ENCODE data around the gene MEF2A.

Gene MEF2A

DNA sequence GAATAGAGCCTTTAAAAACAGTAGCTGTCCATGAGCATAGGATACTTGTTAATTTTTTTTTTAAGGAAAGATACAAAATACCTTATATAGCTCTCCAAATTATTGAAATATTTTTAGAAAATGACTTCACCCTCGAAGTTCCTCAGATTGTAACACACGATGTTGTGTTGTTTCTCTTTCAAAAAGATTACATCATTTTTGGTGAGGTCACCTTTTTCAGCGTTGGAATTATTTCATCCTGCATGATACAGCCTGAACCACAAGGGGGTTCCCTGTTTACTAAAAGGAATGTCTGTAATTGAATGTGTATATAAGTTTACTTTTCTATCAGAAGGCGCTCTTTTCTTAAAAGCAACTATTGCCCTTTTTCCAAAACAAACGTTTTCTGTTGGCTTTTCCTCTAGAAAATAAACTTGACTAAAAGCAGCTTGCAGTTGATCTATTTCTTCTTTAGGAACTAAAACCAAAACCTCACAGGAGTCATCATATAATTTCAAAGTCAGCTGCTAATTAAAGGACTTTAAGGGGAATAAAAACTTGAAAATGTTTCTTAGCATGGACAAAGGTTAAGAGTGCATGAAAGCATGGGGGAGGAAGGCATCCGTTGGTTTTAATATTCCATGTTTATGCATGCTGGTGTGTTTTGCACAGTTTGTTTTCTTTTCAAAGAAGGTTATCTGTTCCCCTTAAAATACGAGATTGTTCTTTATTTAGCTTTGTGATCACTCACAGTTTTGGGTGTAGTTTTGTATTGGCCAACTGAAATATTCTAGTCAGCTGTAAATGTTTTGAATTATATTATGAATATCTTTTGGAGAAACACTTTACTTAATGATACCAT lies 138.0 kb downstream of the MEF2A start (continued):
- peak; percentile 92 for TF ChIP-seq ZNF629 (tag by site-specific recombination; IDR thresholded peaks at IDR 0.05)
- TF ChIP-seq ZNF660 (tag by site-specific recombination; IDR thresholded peaks at IDR 0.05) = peak; percentile 91; the same call in 1 of the 2 replicates
- TF ChIP-seq ZNF10 (tag by site-specific recombination; IDR thresholded peaks at IDR 0.05) = peak; percentile 14; the same call in 1 of the 2 replicates
- TF ChIP-seq, protein P1, sequence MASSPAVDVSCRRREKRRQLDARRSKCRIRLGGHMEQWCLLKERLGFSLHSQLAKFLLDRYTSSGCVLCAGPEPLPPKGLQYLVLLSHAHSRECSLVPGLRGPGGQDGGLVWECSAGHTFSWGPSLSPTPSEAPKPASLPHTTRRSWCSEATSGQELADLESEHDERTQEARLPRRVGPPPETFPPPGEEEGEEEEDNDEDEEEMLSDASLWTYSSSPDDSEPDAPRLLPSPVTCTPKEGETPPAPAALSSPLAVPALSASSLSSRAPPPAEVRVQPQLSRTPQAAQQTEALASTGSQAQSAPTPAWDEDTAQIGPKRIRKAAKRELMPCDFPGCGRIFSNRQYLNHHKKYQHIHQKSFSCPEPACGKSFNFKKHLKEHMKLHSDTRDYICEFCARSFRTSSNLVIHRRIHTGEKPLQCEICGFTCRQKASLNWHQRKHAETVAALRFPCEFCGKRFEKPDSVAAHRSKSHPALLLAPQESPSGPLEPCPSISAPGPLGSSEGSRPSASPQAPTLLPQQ (tag by site-specific recombination; IDR thresholded peaks at IDR 0.05) = peak; percentile 47; the same call in 1 of the 2 replicates
- no peak for TF ChIP-seq GFI1B (tag by site-specific recombination; IDR thresholded peaks at IDR 0.05)
- TF ChIP-seq KLF1 (tag by site-specific recombination; IDR thresholded peaks at IDR 0.05) = no peak
- TF ChIP-seq ZNF24 (tag by site-specific recombination; IDR thresholded peaks at IDR 0.05) = peak; percentile 59
- TF ChIP-seq, protein P2, sequence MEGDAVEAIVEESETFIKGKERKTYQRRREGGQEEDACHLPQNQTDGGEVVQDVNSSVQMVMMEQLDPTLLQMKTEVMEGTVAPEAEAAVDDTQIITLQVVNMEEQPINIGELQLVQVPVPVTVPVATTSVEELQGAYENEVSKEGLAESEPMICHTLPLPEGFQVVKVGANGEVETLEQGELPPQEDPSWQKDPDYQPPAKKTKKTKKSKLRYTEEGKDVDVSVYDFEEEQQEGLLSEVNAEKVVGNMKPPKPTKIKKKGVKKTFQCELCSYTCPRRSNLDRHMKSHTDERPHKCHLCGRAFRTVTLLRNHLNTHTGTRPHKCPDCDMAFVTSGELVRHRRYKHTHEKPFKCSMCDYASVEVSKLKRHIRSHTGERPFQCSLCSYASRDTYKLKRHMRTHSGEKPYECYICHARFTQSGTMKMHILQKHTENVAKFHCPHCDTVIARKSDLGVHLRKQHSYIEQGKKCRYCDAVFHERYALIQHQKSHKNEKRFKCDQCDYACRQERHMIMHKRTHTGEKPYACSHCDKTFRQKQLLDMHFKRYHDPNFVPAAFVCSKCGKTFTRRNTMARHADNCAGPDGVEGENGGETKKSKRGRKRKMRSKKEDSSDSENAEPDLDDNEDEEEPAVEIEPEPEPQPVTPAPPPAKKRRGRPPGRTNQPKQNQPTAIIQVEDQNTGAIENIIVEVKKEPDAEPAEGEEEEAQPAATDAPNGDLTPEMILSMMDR (tag by site-specific recombination; IDR thresholded peaks at IDR 0.05) = peak; percentile 47
- TF ChIP-seq ZNF239 (tag by site-specific recombination; IDR thresholded peaks at IDR 0.05) = no peak
- TF ChIP-seq, protein P3, sequence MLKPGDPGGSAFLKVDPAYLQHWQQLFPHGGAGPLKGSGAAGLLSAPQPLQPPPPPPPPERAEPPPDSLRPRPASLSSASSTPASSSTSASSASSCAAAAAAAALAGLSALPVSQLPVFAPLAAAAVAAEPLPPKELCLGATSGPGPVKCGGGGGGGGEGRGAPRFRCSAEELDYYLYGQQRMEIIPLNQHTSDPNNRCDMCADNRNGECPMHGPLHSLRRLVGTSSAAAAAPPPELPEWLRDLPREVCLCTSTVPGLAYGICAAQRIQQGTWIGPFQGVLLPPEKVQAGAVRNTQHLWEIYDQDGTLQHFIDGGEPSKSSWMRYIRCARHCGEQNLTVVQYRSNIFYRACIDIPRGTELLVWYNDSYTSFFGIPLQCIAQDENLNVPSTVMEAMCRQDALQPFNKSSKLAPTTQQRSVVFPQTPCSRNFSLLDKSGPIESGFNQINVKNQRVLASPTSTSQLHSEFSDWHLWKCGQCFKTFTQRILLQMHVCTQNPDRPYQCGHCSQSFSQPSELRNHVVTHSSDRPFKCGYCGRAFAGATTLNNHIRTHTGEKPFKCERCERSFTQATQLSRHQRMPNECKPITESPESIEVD (tag by site-specific recombination; IDR thresholded peaks at IDR 0.05) = peak; percentile 81
- TF ChIP-seq KLF10 (tag by site-specific recombination; IDR thresholded peaks at IDR 0.05) = peak; percentile 70
- no peak for TF ChIP-seq ZNF174 (tag by site-specific recombination; IDR thresholded peaks at IDR 0.05)

DNA sequence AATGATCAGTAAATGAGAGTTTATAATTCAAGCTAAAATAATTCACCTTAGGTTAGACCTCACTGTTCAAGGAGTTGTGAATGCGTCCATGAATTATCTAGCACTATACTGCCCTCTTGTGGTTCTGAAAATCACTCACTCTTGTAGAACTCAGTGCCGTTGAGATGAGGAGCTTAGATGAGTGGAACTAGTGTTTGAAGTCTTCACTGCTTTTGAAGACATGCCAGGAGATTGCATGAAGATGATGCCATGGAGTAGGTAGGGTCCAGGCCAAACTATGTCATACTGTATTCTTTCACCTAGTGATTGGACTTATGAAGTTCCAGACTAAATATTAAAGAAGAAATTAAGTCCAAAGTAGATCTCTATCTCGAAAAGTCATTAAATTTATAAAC lies 138.7 kb downstream of the MEF2A start:
- Histone ChIP-seq H3K36me3 (ENCODE audit: control insufficient read depth in 2 of 2, insufficient read depth in 1 of 2, low read length in 2 of 2) (no peaks in the 10 kb centered on the region), H3K9me3 (ENCODE audit: control insufficient read depth, insufficient read depth, low read depth, low read length) (no peaks in the 10 kb centered on the region), H3K4me3 (ENCODE audit: low read depth, low read length) (no peak overlapping the region), H3K27ac (ENCODE audit: extremely low read depth, low read depth, low read length) (no peak overlapping the region), H3K4me1 (ENCODE audit: control insufficient read depth, insufficient read depth, low read length) (peaks cover 7% of the 10 kb centered on the region)
- ChIA-PET CTCF (interaction anchor here (0.6 to 3.7 kb wide), 107 partner anchors 9 to 1937 kb away, joined by 3 to 142 read pairs (median 5); partner anchors contain the start of genes LYSMD4 and MEF2A), POLR2A (interaction anchor here (0.5 to 1.9 kb wide), 5 partner anchors 29 to 1842 kb away, joined by 3 to 14 read pairs (median 6); partner anchors contain the start of genes LYSMD4, MEF2A and SYNM)
- TF ChIP-seq, protein P2 (tag by site-specific recombination; IDR thresholded peaks at IDR 0.05) = peak; percentile 38; the same call in 1 of the 2 replicates
- no peak for TF ChIP-seq ZNF24 (tag by site-specific recombination; IDR thresholded peaks at IDR 0.05)
- TF ChIP-seq ZNF654 (tag by site-specific recombination; IDR thresholded peaks at IDR 0.05; ENCODE audit: low read depth) = peak; percentile 87
- 0 out of 2 replicates have a peak, but pooled peaks have one; percentile 55 for TF ChIP-seq ZSCAN30 (tag by site-specific recombination; IDR thresholded peaks at IDR 0.05)
- no peak for TF ChIP-seq ZNF501 (tag by site-specific recombination; IDR thresholded peaks at IDR 0.05)
- TF ChIP-seq WT1 (tag by site-specific recombination; IDR thresholded peaks at IDR 0.05) = no peak
- TF ChIP-seq ZNF529 (tag by site-specific recombination; IDR thresholded peaks at IDR 0.05; ENCODE audit: insufficient replicate concordance) = no peak
- 0 out of 2 replicates have a peak, but pooled peaks have one; percentile 53 for TF ChIP-seq ZNF660 (tag by site-specific recombination; IDR thresholded peaks at IDR 0.05)
- TF ChIP-seq ZNF112 (tag by site-specific recombination; IDR thresholded peaks at IDR 0.05) = no peak
- no peak for TF ChIP-seq ZNF530 (tag by site-specific recombination; IDR thresholded peaks at IDR 0.05; ENCODE audit: low read depth)

Data from HEK293 (cell line).